GM23338 (cell line): Measurements from ENCODE around the gene AK9. TPM values are rescaled to one million over a fixed set of nuclear protein-coding genes. Genes with fewer than 3 reads are reported as not detected.

ENCODE experiments used
- ATAC-seq: fragments of 200-7000 bp; cut with Tn5 transposase; 3 replicates; pipeline ENCODE4 v1.9.1; 2020
- DNase-seq: peaks from one replicate; pipeline ENCODE4 v3.0.0-alpha.2; 2015; ENCODE audit warnings: low spot score
- H2AFZ ChIP-seq: fragments of 200-600 bp; sonication (generic); 2 replicates; pipeline ENCODE4 v1.8.0; 2016; ENCODE audit warnings: antibody characterized with exemption, mild to moderate bottlenecking, moderate library complexity
- H3F3A ChIP-seq: fragments of 200-600 bp; sonication (generic); replicated peaks from 2 replicates; pipeline ENCODE4 v1.8.0; 2017; ENCODE audit warnings: antibody characterized with exemption, mixed run types, low read depth
- H3K27ac ChIP-seq: fragments of 200-600 bp; sonication (generic); 2 replicates; pipeline ENCODE4 v1.6.1; 2016; ENCODE audit warnings: low read depth
- H3K27me3 ChIP-seq: fragments of 200-600 bp; sonication (generic); 2 replicates; pipeline ENCODE4 v1.8.0; 2016; ENCODE audit warnings: mild to moderate bottlenecking, mixed run types, moderate library complexity; ENCODE audit not compliant: insufficient read depth
- H3K36me3 ChIP-seq: fragments of 200-600 bp; sonication (generic); 2 replicates; pipeline ENCODE4 v1.8.0; 2016; ENCODE audit warnings: mild to moderate bottlenecking; ENCODE audit not compliant: insufficient read depth
- H3K4me1 ChIP-seq: fragments of 200-600 bp; sonication (generic); 2 replicates; pipeline ENCODE4 v1.8.0; 2016; ENCODE audit warnings: mild to moderate bottlenecking, moderate library complexity; ENCODE audit not compliant: insufficient read depth
- H3K4me2 ChIP-seq: fragments of 200-600 bp; sonication (generic); 2 replicates; pipeline ENCODE4 v1.7.1; 2017; ENCODE audit warnings: mixed run types
- H3K4me3 ChIP-seq: fragments of 200-600 bp; sonication (generic); 2 replicates; pipeline ENCODE4 v1.6.1; 2016; ENCODE audit warnings: mixed run types
- H3K79me2 ChIP-seq: fragments of 200-600 bp; sonication (generic); replicated peaks from 2 replicates; pipeline ENCODE4 v1.8.0; 2017; ENCODE audit warnings: mild to moderate bottlenecking; ENCODE audit not compliant: insufficient read depth
- H3K9me2 ChIP-seq: fragments of 200-600 bp; sonication (generic); 2 replicates; pipeline ENCODE4 v1.8.0; 2017; ENCODE audit not compliant: insufficient read depth
- H4K20me1 ChIP-seq: fragments of 200-600 bp; sonication (generic); replicated peaks from 2 replicates; pipeline ENCODE4 v1.8.0; 2017; ENCODE audit warnings: mild to moderate bottlenecking; ENCODE audit not compliant: insufficient read depth
- H3K27ac Mint-ChIP-seq: 2 replicates; pipeline ENCODE4 v1.8.0; 2020; ENCODE audit warnings: inconsistent platforms, mild to moderate bottlenecking, moderate library complexity, mixed read lengths
- H3K27me3 Mint-ChIP-seq: 3 replicates; pipeline ENCODE4 v1.8.0; 2022; ENCODE audit warnings: low read depth, mild to moderate bottlenecking, moderate library complexity, mixed read lengths, inconsistent platforms; ENCODE audit not compliant: insufficient read depth, poor library complexity
- H3K36me3 Mint-ChIP-seq: 3 replicates; pipeline ENCODE4 v1.8.0; 2021; ENCODE audit warnings: low read depth, mild to moderate bottlenecking, inconsistent platforms, moderate library complexity, mixed read lengths
- H3K4me1 Mint-ChIP-seq: 3 replicates; pipeline ENCODE4 v1.8.0; 2020; ENCODE audit warnings: mild to moderate bottlenecking, inconsistent platforms, mixed read lengths
- H3K4me3 Mint-ChIP-seq: 3 replicates; pipeline ENCODE4 v1.8.0; 2021; ENCODE audit warnings: moderate library complexity, mild to moderate bottlenecking, inconsistent platforms, mixed read lengths
- H3K9me3 Mint-ChIP-seq: 3 replicates; pipeline ENCODE4 v1.8.0; 2020; ENCODE audit warnings: moderate library complexity, mild to moderate bottlenecking, inconsistent platforms, mixed read lengths
- CREB1 ChIP-seq: fragments of 250-450 bp; sonication (Bioruptor Pico); IDR thresholded peaks from 2 replicates; pipeline ENCODE4 v1.5.0; 2020; ENCODE audit warnings: low read depth, mild to moderate bottlenecking, moderate library complexity
- CTCF ChIP-seq, 2 experiments: fragments of 200-600 bp in 1 of 2; sonication (generic) in 1 of 2; conservative IDR thresholded peaks; 2 replicates each; pipeline versions ENCODE4 v1.5.1 to v1.6.1; 2016 to 2017; ENCODE audit warnings: antibody characterized with exemption in 2 of 2, low read depth in 2 of 2, mild to moderate bottlenecking in 2 of 2, moderate library complexity in 1 of 2
- ETS1 ChIP-seq: IDR thresholded peaks from 2 replicates; pipeline ENCODE4 v1.6.1; 2016; ENCODE audit warnings: antibody characterized with exemption
- EZH2 ChIP-seq: fragments of 200-600 bp; sonication (generic); IDR thresholded peaks from one replicate; pipeline ENCODE4 v1.8.0; 2017; ENCODE audit warnings: antibody characterized with exemption, mild to moderate bottlenecking, low read depth; ENCODE audit not compliant: unreplicated experiment
- EZH2phosphoT487 ChIP-seq: fragments of 200-600 bp; sonication (generic); IDR thresholded peaks from one replicate; pipeline ENCODE4 v1.8.1; 2018; ENCODE audit warnings: antibody characterized with exemption; ENCODE audit not compliant: unreplicated experiment
- JUNB ChIP-seq: IDR thresholded peaks from one replicate; pipeline ENCODE4 v1.6.1; 2016; ENCODE audit warnings: antibody characterized with exemption; ENCODE audit not compliant: unreplicated experiment
- NANOG ChIP-seq: IDR thresholded peaks from 2 replicates; pipeline ENCODE4 v1.6.1; 2016; ENCODE audit warnings: antibody characterized with exemption, borderline replicate concordance
- POLR2AphosphoS5 ChIP-seq: IDR thresholded peaks from 2 replicates; pipeline ENCODE4 v1.6.1; 2016; ENCODE audit warnings: antibody characterized with exemption, low read depth
- REST ChIP-seq: IDR thresholded peaks from one replicate; pipeline ENCODE4 v1.6.1; 2018; ENCODE audit warnings: antibody characterized with exemption; ENCODE audit not compliant: unreplicated experiment
- STAT1 ChIP-seq: IDR thresholded peaks from one replicate; pipeline ENCODE4 v1.6.1; 2016; ENCODE audit warnings: antibody characterized with exemption; ENCODE audit not compliant: unreplicated experiment
- ZNF114 ChIP-seq: fragments of 250-450 bp; sonication (Bioruptor Pico); IDR thresholded peaks from 2 replicates; pipeline ENCODE4 v1.5.0; 2020; ENCODE audit warnings: mild to moderate bottlenecking, moderate library complexity
- ZNF331 ChIP-seq: fragments of 250-450 bp; sonication (Bioruptor Pico); IDR thresholded peaks from 2 replicates; pipeline ENCODE4 v1.5.0; 2020; ENCODE audit warnings: low read depth, mild to moderate bottlenecking, moderate library complexity
- ZNF462 ChIP-seq: fragments of 250-450 bp; sonication (Bioruptor Pico); IDR thresholded peaks from 2 replicates; pipeline ENCODE4 v1.5.0; 2020; ENCODE audit warnings: mild to moderate bottlenecking, moderate library complexity
- polyA plus RNA-seq: library from polyadenylated mRNA; unstranded; fragments of >200 nt; fragmentation: Nextera tagmentation; extraction: Ambion mirVana; gene quantifications from 2 replicates; pipeline ENCODE4 v1.2.1, GENCODE V29; 2016
- total RNA-seq: library from RNA; depleted of rRNA; stranded (reverse); fragments of >200 nt; shearing (Covaris generic); gene quantifications from 2 replicates; pipeline ENCODE4 v1.2.3, GENCODE V29; 2014

AK9 gene
- total and polyA plus RNA-seq, 2 experiments from 2014 or later: 2.0 to 6.4 TPM

GRCh38 chr6:109516929-109517328 lies 174.1 kb downstream of the AK9 start:
- Mint-ChIP-seq H3K27me3 (no peaks in the 10 kb centered on the region), H3K9me3 (peaks cover under 1% of the 10 kb centered on the region; the same call in 1 of the 3 replicates), H3K4me3 (no peak overlapping the region), H3K36me3 (peaks cover under 1% of the 10 kb centered on the region; the same call in 1 of the 3 replicates), H3K4me1 (peaks cover 14% of the 10 kb centered on the region), H3K27ac (no peak overlapping the region)
- no peak for ATAC-seq
- H2AFZ ChIP-seq: no peak overlapping the region
- no peaks in the 10 kb centered on the region for H3K79me2 ChIP-seq
- TF ChIP-seq EZH2phosphoT487: no peak
- no peak for TF ChIP-seq REST
- TF ChIP-seq ZNF114: no peak
- no peak for TF ChIP-seq CREB1 (CRISPR knock-in tag)
- no peak for TF ChIP-seq STAT1
- no peak for TF ChIP-seq ETS1
- TF ChIP-seq JUNB: no peak
- no peak for TF ChIP-seq EZH2
- TF ChIP-seq NANOG: no peak
- no peak for TF ChIP-seq ZNF462 (CRISPR knock-in tag)
- TF ChIP-seq CTCF (conservative IDR thresholded peaks at IDR 0.05; ENCODE audit: low read depth in 2 of 2): no peak
- no peak for TF ChIP-seq ZNF331
- TF ChIP-seq POLR2AphosphoS5: no peak
- no peak for DNase-seq
- H3K9me2 ChIP-seq: no peaks in the 10 kb centered on the region; the same call in none of the 2 replicates
- H3K4me1 ChIP-seq: peaks cover 17% of the 10 kb centered on the region
- H3K36me3 ChIP-seq: no peaks in the 10 kb centered on the region
- no peaks in the 10 kb centered on the region for H3F3A ChIP-seq
- no peaks in the 10 kb centered on the region for H3K27me3 ChIP-seq
- no peak overlapping the region for H3K27ac ChIP-seq
- H4K20me1 ChIP-seq: no peaks in the 10 kb centered on the region
- no peak overlapping the region for H3K4me2 ChIP-seq
- no peak overlapping the region for H3K4me3 ChIP-seq
